ENCODE measurements around the gene LYRM4. TPM values are rescaled to one million over a fixed set of nuclear protein-coding genes. Genes with fewer than 3 reads are reported as not detected.

LYRM4 gene
- total and polyA plus RNA-seq, 2 donors (not counting 1 experiment from before 2014, with no cell fraction given), result 14.5 to 31.9 TPM

- H3K4me1 ChIP-seq (ENCODE audit: control insufficient read depth, extremely low read depth, insufficient read depth, low read length), result no peaks in the 10 kb centered on the region
- no peak overlapping the region for H2AFZ ChIP-seq (ENCODE audit: low read length)
- no peak overlapping the region for H3K4me3 ChIP-seq (replicated peaks in 1 of 4; ENCODE audit: control extremely low read depth in 1 of 4, insufficient read depth in 1 of 4, low read depth in 3 of 4, low read length in 4 of 4)
- H3K36me3 ChIP-seq (ENCODE audit: control insufficient read depth, insufficient read depth, low read length), result no peaks in the 10 kb centered on the region
- H3K27me3 ChIP-seq (ENCODE audit: control insufficient read depth, insufficient read depth, low read length), result no peaks in the 10 kb centered on the region
- H3K79me2 ChIP-seq (ENCODE audit: control insufficient read depth, insufficient read depth, low read length), result no peaks in the 10 kb centered on the region
- H3K4me2 ChIP-seq (ENCODE audit: extremely low read depth, insufficient read depth, low read length), result no peak overlapping the region
- H4K20me1 ChIP-seq (ENCODE audit: control insufficient read depth, extremely low read depth, insufficient read depth, low read length), result no peaks in the 10 kb centered on the region
- no peak for TF ChIP-seq EZH2 (IDR thresholded peaks at IDR 0.05; ENCODE audit: low read length, missing control alignments)
- TF ChIP-seq CTCF (conservative IDR thresholded peaks at IDR 0.05 in 1 of 2, IDR thresholded peaks at IDR 0.05 in 1 of 2; ENCODE audit: low read depth in 1 of 2, low read length in 2 of 2), result no peak
- H3K9ac ChIP-seq (ENCODE audit: insufficient read depth, low read length), result no peak overlapping the region
- H3K27ac ChIP-seq (ENCODE audit: insufficient read depth, low read length), result no peak overlapping the region
- no peaks in the 10 kb centered on the region for H3K9me3 ChIP-seq (ENCODE audit: control insufficient read depth, insufficient read depth, low read depth, low read length)
- DNase-seq (ENCODE audit: low read depth in 2 of 2), result no peak
Observed at GRCh38 chr6:5175635-5176034, 85.1 kb downstream of the LYRM4 start.

- no peaks in the 10 kb centered on the region for H3K4me1 ChIP-seq (ENCODE audit: control insufficient read depth, extremely low read depth, insufficient read depth, low read length)
- no peaks in the 10 kb centered on the region for H3K36me3 ChIP-seq (ENCODE audit: control insufficient read depth, insufficient read depth, low read length)
- H2AFZ ChIP-seq (ENCODE audit: low read length), result no peak overlapping the region
- H3K79me2 ChIP-seq (ENCODE audit: control insufficient read depth, insufficient read depth, low read length), result no peaks in the 10 kb centered on the region
- H3K4me3 ChIP-seq (replicated peaks in 1 of 4; ENCODE audit: control extremely low read depth in 1 of 4, insufficient read depth in 1 of 4, low read depth in 3 of 4, low read length in 4 of 4), result peak overlapping the region in 1 of 4 experiments; percentile 9
- no peak overlapping the region for H3K27ac ChIP-seq (ENCODE audit: insufficient read depth, low read length)
- TF ChIP-seq CTCF (conservative IDR thresholded peaks at IDR 0.05 in 1 of 2, IDR thresholded peaks at IDR 0.05 in 1 of 2; ENCODE audit: low read depth in 1 of 2, low read length in 2 of 2) (peak; percentile 27 to 56), EZH2 (IDR thresholded peaks at IDR 0.05; ENCODE audit: low read length, missing control alignments) (no peak)
- DNase-seq (ENCODE audit: low read depth in 2 of 2), result no peak
- peak overlapping the region; percentile 28 for H3K4me2 ChIP-seq (ENCODE audit: extremely low read depth, insufficient read depth, low read length)
- H3K9me3 ChIP-seq (ENCODE audit: control insufficient read depth, insufficient read depth, low read depth, low read length), result no peaks in the 10 kb centered on the region
- H3K27me3 ChIP-seq (ENCODE audit: control insufficient read depth, insufficient read depth, low read length), result no peaks in the 10 kb centered on the region
- no peak overlapping the region for H3K9ac ChIP-seq (ENCODE audit: insufficient read depth, low read length)
- no peaks in the 10 kb centered on the region for H4K20me1 ChIP-seq (ENCODE audit: control insufficient read depth, extremely low read depth, insufficient read depth, low read length)
Observed at GRCh38 chr6:5174756-5175549, 85.8 kb downstream of the LYRM4 start.

DNA sequence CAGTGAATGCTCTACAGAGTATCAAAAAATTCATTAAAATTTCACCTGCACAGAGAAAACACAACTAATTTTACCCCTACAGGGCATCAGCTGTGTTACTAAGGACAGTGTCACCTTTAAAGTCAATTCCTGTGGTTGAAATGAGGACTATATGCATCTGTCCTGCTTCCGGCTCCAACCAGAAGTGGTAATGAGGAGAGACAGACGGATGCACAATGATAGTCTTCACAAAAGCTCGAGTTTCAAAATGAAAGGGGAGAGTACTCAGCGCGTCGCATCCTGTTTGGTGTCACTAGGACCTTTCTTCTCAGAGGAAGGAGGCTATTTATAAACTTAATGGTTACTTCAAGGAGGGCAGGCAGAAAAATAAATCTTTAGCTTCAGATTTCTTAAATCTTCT, 86.5 kb downstream of the LYRM4 start:
- no peak overlapping the region for H3K9ac ChIP-seq (ENCODE audit: insufficient read depth, low read length)
- no peaks in the 10 kb centered on the region for H3K4me1 ChIP-seq (ENCODE audit: control insufficient read depth, extremely low read depth, insufficient read depth, low read length)
- no peak overlapping the region for H3K27ac ChIP-seq (ENCODE audit: insufficient read depth, low read length)
- TF ChIP-seq EZH2 (IDR thresholded peaks at IDR 0.05; ENCODE audit: low read length, missing control alignments) (no peak), CTCF (conservative IDR thresholded peaks at IDR 0.05 in 1 of 2, IDR thresholded peaks at IDR 0.05 in 1 of 2; ENCODE audit: low read depth in 1 of 2, low read length in 2 of 2) (no peak)
- no peaks in the 10 kb centered on the region for H3K79me2 ChIP-seq (ENCODE audit: control insufficient read depth, insufficient read depth, low read length)
- no peak overlapping the region for H2AFZ ChIP-seq (ENCODE audit: low read length)
- no peaks in the 10 kb centered on the region for H3K9me3 ChIP-seq (ENCODE audit: control insufficient read depth, insufficient read depth, low read depth, low read length)
- H3K4me2 ChIP-seq (ENCODE audit: extremely low read depth, insufficient read depth, low read length), result peak overlapping the region; percentile 28
- no peaks in the 10 kb centered on the region for H3K36me3 ChIP-seq (ENCODE audit: control insufficient read depth, insufficient read depth, low read length)
- DNase-seq (ENCODE audit: low read depth in 2 of 2), result peak in 1 of 2 donors; percentile 23
- no peaks in the 10 kb centered on the region for H4K20me1 ChIP-seq (ENCODE audit: control insufficient read depth, extremely low read depth, insufficient read depth, low read length)
- H3K4me3 ChIP-seq (replicated peaks in 1 of 4; ENCODE audit: control extremely low read depth in 1 of 4, insufficient read depth in 1 of 4, low read depth in 3 of 4, low read length in 4 of 4), result no peak overlapping the region
- no peaks in the 10 kb centered on the region for H3K27me3 ChIP-seq (ENCODE audit: control insufficient read depth, insufficient read depth, low read length)
